Stimulated activated naive B cell treated with anti-CD40 and anti-IgM and Interleukin-4, amounts not matched to agents 10 μg/mL and 1 μg/mL and 100 μg/mL, for 72 hours (primary cell): ENCODE data around the gene TBX20.
A peak's percentile ranks its signal among the peaks of the same experiment; 100 is the strongest.
"Not testable (repeated sequence)": the region's sequence is repeated elsewhere in the genome, so short reads cannot be mapped to it uniquely, and the experiment has no call there.

Experiments
- ATAC-seq, 2 donors: fragments of 150-1000 bp; cut with Tn5 transposase; replicated peaks; 2 replicates each; pipeline ENCODE4 v1.10.0; 2021; ENCODE audit warnings: moderate library complexity in 1 of 2
- DNase-seq: peaks from one replicate; pipeline ENCODE4 v3.0.0; 2021
- H3K27ac Mint-ChIP-seq: one replicate; pipeline ENCODE4 v1.8.0; 2022; ENCODE audit warnings: mild to moderate bottlenecking, mixed read lengths
- H3K27me3 Mint-ChIP-seq, 2 donors: one replicate each; pipeline ENCODE4 v1.8.0; 2022; ENCODE audit warnings: mixed read lengths in 2 of 2
- H3K36me3 Mint-ChIP-seq, 2 donors: one replicate each; pipeline ENCODE4 v1.8.0; 2022; ENCODE audit warnings: mixed read lengths in 2 of 2, mild to moderate bottlenecking in 1 of 2
- H3K4me1 Mint-ChIP-seq, 2 donors: one replicate each; pipeline ENCODE4 v1.8.0; 2022; ENCODE audit warnings: mixed read lengths in 2 of 2, mild to moderate bottlenecking in 1 of 2
- H3K4me3 Mint-ChIP-seq, 2 donors: one replicate each; pipeline ENCODE4 v1.8.0; 2022; ENCODE audit warnings: mild to moderate bottlenecking in 2 of 2, mixed read lengths in 2 of 2, moderate library complexity in 1 of 2
- H3K9me3 Mint-ChIP-seq, 2 donors: one replicate each; pipeline ENCODE4 v1.8.0; 2022; ENCODE audit warnings: mixed read lengths in 2 of 2, mild to moderate bottlenecking in 1 of 2

TBX20 gene

DNA sequence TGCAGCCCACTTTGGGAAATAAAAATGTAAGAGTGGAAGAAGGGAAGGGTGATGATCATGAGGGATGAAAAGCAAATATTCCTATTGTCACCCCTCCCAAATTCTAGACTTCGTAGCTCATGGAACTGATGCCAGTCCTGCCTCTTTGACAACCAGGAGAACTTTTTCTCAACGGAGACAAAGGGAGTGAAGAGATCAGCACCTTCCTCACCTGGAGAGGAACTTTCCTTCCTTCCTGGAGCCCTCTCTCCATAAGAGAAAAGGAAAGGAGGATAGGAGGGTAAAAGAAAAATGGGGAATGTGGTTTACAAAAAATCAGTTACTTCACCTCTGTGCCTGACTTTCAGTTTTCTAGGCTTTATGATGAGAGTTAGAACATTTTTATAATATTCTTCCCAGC lies 3.4 kb downstream of the TBX20 start:
- H3K9me3 Mint-ChIP-seq, result peaks cover 0 to 1% of the 10 kb centered on the region in 2 donors
- no peak overlapping the region for H3K4me3 Mint-ChIP-seq
- peaks cover 51 to 66% of the 10 kb centered on the region in 2 donors for H3K27me3 Mint-ChIP-seq
- H3K27ac Mint-ChIP-seq, result no peak overlapping the region
- peaks cover 0 to 3% of the 10 kb centered on the region in 2 donors for H3K36me3 Mint-ChIP-seq
- peaks cover 4 to 7% of the 10 kb centered on the region in 2 donors for H3K4me1 Mint-ChIP-seq
- ATAC-seq (no peak), DNase-seq (no peak)

DNA sequence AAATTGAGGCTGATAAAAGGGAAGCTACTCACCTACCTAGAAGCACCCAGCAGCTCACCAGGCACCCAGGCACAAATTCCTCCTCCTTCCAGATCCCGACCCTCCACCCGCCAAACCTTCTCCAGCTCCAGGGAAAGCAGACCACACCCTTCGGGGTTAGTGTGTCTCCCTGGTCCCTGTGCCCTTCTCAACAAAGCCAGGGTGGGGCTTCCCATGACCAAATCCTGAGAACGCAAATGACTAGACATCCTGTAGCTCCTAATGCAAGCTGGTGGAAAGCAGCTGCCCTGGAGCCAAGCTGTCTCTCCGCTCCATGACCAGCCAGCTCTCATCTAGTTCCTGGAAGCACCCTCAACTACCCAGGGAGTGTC lies 4.4 kb downstream of the TBX20 start:
- DNase-seq (no peak), ATAC-seq (no peak)
- Mint-ChIP-seq H3K27me3 (peaks cover 49 to 67% of the 10 kb centered on the region in 2 donors), H3K27ac (no peak overlapping the region), H3K9me3 (no peaks in the 10 kb centered on the region), H3K4me1 (peaks cover 4 to 7% of the 10 kb centered on the region in 2 donors), H3K36me3 (peaks cover 0 to 3% of the 10 kb centered on the region in 2 donors), H3K4me3 (no peak overlapping the region)

DNA sequence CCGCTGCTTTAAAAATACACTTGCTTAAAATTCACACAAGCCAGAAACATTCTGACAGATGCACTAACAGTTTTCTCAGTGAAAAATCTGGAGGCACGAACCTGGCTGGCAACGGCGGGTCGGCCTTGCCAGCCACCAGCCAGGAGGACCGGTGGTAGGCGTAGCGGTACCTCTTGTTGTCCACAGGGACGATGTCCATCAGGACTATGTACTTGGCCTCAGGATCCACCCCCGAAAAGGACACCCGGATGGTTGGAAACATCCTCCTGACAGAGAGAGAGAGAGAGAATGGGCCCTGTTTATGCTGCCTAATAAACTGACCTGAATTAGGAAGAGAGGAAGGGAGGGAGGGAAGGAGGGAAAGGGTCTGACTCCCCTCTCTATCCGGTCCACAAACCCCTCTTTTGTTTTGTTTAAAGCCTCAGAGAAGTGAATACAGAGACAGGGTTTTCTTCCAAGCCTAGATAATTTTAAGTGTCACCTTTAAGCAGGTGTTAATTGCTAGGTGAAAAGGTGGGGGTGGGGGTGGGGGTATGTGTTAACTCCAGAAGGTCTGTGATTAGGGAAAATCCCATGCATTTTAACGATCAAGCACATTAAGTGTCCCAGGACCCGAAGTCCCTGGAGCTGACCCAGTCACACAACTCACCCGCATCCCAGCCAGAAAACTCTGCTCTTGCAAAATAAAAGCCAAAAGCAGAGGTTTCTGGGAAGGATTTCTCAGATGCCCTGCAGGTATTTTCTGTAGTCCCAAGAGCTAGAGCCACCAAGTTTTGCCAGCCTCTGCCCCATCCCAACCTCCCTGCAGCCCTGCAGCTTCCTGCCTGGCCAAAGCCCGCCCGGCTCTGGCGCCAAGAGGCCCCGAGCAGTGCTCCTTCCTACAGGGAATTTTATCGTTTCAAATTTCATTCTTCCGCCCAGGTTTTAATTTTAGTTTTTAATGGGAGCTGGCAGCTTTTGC lies 5.0 kb downstream of the TBX20 start:
- no peak for ATAC-seq
- Mint-ChIP-seq H3K4me3 (no peak overlapping the region), H3K27me3 (peaks cover 50 to 66% of the 10 kb centered on the region in 2 donors), H3K36me3 (peaks cover 0 to 3% of the 10 kb centered on the region in 2 donors), H3K27ac (no peak overlapping the region), H3K4me1 (peaks cover 4 to 7% of the 10 kb centered on the region in 2 donors), H3K9me3 (no peaks in the 10 kb centered on the region)
- DNase-seq, result no peak

DNA sequence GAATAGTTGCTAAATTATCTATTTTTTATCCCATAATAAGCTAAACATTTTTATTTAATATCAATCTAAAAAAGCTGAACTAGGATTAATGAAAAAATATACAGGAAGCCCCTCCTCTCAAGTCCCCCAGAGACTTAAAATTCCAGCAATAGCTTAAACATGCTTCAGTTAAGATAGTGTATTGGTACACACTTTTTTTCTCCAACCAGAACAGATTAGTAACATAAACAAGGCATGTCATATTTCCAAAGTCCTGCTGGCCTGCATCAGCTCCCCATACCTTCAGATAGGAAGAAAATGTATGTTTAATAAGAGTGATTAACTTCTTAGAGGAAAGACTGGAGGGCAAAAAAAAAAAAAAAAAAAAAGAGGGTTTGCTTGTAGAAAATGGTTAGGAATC lies 7.1 kb downstream of the TBX20 start:
- H3K9me3 Mint-ChIP-seq, result no peaks in the 10 kb centered on the region
- no peaks in the 10 kb centered on the region for H3K4me1 Mint-ChIP-seq
- no peak for DNase-seq
- ATAC-seq, result no peak
- no peak overlapping the region for H3K27ac Mint-ChIP-seq
- H3K27me3 Mint-ChIP-seq, result peaks cover 35 to 53% of the 10 kb centered on the region in 2 donors
- no peak overlapping the region for H3K4me3 Mint-ChIP-seq
- H3K36me3 Mint-ChIP-seq, result no peaks in the 10 kb centered on the region

DNA sequence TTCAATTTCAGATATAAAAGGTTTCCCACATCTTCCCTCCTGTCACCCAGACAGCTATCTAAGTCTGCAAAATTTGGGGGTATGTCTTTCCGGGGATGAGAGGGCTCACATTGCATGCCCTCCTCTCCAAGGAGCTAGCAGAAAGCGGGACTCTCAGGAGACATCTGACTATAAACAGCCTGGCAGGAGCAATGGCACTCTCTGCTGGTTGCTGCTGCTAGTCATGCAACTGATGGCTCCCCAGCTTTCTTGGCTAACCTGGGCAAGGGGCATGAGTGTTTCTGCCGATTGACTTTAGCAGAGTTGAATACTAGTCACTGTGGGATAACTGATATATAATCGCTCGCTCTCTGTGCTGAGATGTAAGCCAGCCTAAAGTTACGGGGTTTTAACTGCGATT lies 12.0 kb downstream of the TBX20 start:
- no peak for DNase-seq
- H3K27me3 Mint-ChIP-seq, result peaks cover 22% of the 10 kb centered on the region in 2 donors
- no peak overlapping the region for H3K4me3 Mint-ChIP-seq
- H3K4me1 Mint-ChIP-seq, result no peaks in the 10 kb centered on the region
- H3K36me3 Mint-ChIP-seq, result no peaks in the 10 kb centered on the region
- no peak for ATAC-seq
- H3K27ac Mint-ChIP-seq, result no peak overlapping the region
- H3K9me3 Mint-ChIP-seq, result no peaks in the 10 kb centered on the region

DNA sequence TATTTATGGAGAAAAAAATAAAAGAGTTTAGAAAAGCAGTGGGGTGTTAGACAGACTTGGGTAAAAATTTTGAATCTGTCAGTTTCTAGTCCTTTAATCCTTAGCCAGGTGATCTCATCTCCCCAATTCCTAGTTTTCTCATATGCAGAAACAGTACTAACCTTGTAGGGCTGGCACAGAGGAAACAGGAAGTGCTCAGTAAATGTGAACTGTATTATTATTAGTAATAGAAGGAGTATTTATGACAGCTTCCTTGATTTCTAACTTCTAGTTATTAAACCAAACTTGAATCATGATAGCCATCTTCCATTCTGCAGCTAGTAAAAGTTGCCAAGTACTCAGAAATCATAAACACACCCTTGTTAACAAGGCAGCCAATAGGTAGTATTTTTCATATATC lies 12.5 kb downstream of the TBX20 start:
- no peak for ATAC-seq
- Mint-ChIP-seq H3K4me1 (no peaks in the 10 kb centered on the region), H3K4me3 (no peak overlapping the region), H3K27me3 (peaks cover 19% of the 10 kb centered on the region in 2 donors), H3K36me3 (no peaks in the 10 kb centered on the region), H3K9me3 (no peaks in the 10 kb centered on the region), H3K27ac (no peak overlapping the region)
- no peak for DNase-seq

DNA sequence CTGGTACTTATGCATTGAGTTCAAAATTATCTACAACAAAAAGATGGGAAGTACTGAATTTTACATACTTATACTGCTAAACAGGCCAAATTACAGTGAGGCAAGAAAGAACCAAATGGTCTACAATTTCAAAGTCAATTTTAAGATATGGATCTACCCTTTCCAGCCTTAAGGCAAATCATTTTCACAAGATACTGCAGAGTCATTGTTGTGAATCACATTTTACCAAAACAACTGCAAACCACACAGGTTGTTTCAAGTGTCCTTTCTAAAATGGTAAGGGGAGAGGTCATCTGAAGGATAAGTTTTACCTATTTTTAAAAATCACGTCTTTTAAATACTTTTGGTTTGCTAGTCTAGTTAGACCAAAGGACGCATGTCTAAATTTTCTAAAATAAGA lies 12.9 kb downstream of the TBX20 start:
- H3K4me1 Mint-ChIP-seq, result not testable (repeated sequence)
- H3K27me3 Mint-ChIP-seq, result peaks cover 19% of the 10 kb centered on the region in 2 donors

DNA sequence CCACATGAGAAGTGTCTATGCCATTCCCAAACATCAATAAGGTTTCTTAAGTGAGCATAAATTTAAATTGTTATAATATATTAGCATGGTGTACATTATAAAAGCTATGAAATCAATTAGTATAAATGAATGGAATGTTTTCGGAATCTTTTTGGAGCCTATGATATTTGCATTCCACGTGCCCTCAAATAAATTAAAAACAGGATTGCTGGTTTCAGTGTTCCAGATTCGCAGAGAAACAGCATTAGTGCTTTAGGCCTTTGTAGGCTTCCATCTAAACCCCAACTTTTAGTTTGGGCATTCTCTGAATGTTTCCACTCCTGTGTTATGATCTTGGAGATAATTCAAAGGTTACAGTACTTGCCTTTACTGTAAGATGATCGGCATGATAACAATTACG lies 15.4 kb downstream of the TBX20 start:
- not testable (repeated sequence) for DNase-seq, H3K4me3 Mint-ChIP-seq, ATAC-seq, H3K4me1 Mint-ChIP-seq, H3K27ac Mint-ChIP-seq, H3K36me3 Mint-ChIP-seq, H3K9me3 Mint-ChIP-seq
- peaks cover 12 to 15% of the 10 kb centered on the region in 2 donors for H3K27me3 Mint-ChIP-seq

More for the DNA sequence above, 12.9 kb downstream of the TBX20 start:
- H3K9me3 Mint-ChIP-seq, H3K36me3 Mint-ChIP-seq, DNase-seq, ATAC-seq, H3K4me3 Mint-ChIP-seq, H3K27ac Mint-ChIP-seq: not testable (repeated sequence)

DNA sequence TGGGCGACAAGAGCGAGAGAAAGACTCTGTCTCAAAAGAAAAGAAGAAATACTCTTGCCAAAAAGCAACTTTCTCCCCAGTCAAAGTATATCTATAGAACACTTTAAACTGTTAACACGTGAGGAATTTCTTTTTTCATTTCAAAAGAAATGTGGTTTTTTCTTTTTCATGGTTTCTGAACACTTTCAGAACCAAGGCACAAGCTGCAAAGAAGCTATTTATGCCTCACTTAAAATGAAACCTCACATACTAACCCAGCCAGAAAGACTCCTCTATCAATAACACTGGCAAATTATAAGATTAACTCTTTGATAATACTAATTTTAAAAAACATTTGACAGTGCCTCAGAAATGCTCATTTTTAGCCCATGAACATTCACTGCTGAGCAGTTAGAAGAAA lies 20.9 kb downstream of the TBX20 start:
- no peak overlapping the region for H3K27ac Mint-ChIP-seq
- no peaks in the 10 kb centered on the region for H3K36me3 Mint-ChIP-seq

DNA sequence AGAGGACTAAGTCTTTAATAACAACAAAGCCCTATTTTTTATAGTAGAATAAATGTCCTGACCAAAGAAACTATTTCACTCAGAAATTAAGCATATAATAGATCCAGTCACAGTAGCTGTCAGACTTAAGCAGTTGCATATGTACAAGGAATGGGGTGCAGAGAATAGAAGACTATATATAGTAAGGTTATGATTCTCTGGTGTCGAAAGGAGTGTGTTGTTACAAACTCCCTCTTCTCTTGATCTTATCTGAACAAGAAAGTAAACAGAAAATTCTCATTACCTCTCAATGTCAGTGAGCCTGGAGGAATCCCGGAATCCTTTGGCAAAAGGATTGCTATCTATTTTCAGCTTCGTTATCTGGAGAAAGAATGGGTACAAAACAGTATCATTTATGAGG lies 22.7 kb downstream of the TBX20 start:
- not testable (repeated sequence) for H3K27me3 Mint-ChIP-seq, H3K27ac Mint-ChIP-seq, H3K4me3 Mint-ChIP-seq, DNase-seq, H3K9me3 Mint-ChIP-seq, H3K36me3 Mint-ChIP-seq, H3K4me1 Mint-ChIP-seq, ATAC-seq

More for the DNA sequence above, 20.9 kb downstream of the TBX20 start:
- H3K4me1 Mint-ChIP-seq, result peaks cover 2 to 7% of the 10 kb centered on the region in 2 donors
- peaks cover 4 to 6% of the 10 kb centered on the region in 2 donors for H3K27me3 Mint-ChIP-seq
- no peak for DNase-seq
- no peak for ATAC-seq
- no peaks in the 10 kb centered on the region for H3K9me3 Mint-ChIP-seq
- H3K4me3 Mint-ChIP-seq, result no peak overlapping the region

DNA sequence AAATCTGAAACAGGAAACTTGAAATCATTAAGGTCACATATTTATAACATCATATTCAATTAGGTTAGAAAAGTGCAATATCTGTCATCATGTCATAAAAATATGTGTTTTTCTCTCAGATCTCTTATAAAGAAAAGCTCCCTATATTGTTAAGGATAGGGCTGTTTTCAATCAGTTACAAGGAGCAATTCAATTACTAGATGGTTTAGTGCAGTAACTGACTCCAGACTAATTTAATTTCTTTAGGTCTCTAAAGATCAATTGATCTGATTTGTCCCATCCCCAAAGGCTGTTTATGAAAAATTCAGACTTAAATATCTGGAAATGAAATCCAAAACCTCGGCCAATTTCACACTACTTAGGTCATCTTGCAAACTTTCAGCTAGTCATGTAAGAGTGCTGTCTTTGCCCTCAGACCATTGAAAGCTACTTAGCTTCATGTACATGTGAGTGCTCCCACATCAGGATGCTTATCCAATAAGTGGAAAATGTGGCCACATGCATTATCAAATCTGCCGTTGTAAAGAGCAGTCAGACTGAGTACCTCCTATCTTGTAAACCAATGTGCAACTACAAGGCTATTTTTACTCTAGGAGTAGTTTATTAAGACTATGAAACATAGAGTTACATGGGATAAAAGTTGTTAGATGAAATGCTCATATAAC lies 24.7 kb downstream of the TBX20 start:
- H3K27ac Mint-ChIP-seq, H3K9me3 Mint-ChIP-seq, H3K36me3 Mint-ChIP-seq, DNase-seq, ATAC-seq, H3K4me3 Mint-ChIP-seq, H3K27me3 Mint-ChIP-seq, H3K4me1 Mint-ChIP-seq: not testable (repeated sequence)

DNA sequence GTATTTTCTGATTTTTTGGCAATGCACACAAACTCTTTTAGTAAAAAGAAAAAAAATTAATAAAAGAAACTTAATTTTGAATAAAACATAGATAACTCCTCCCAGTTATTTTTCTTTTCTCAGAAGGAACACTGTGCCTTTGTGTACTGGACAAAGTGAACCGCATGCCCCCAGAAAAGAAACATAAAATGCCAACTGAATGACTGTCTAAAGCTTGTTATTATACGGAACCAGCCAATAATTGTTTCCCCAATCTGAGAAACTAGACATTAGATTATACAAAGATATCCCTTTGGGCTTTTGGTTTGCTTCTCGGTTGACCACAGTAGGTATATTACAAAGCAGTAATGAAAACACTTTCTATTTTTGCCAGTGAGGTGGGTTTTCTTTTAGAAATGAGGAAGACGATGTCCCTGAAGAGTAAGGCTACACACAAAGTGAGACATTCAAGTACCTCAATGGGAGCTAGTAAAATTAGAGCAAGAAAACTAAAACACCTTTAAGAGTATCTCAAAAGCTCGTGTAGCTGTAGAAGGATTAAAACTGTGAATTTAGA lies 25.3 kb downstream of the TBX20 start:
- ATAC-seq, result peak; percentile 91 to 95
- not testable (repeated sequence) for H3K36me3 Mint-ChIP-seq, DNase-seq, H3K9me3 Mint-ChIP-seq, H3K27ac Mint-ChIP-seq, H3K4me1 Mint-ChIP-seq, H3K27me3 Mint-ChIP-seq, H3K4me3 Mint-ChIP-seq

DNA sequence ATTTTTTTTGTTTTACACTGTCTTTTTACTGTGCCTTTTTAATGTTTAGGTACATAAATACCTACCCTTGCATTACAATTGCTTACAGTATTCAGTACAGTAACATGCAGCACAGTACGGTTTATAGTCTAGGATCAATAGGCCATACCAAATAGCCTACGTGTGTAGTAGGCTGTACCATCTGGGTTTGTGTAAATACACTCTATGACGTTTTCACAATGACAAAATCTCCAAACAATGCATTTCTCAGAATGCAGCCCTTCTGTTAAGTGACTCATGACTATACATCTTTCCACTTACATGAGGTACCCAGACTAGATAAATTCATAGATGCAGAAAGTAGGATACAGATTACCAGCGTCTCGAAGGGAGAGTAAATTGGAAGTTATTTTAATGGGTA lies 26.5 kb downstream of the TBX20 start:
- not testable (repeated sequence) for H3K9me3 Mint-ChIP-seq, DNase-seq, H3K4me3 Mint-ChIP-seq, H3K4me1 Mint-ChIP-seq, H3K36me3 Mint-ChIP-seq, H3K27ac Mint-ChIP-seq, ATAC-seq
- H3K27me3 Mint-ChIP-seq, result peaks cover 14 to 20% of the 10 kb centered on the region in 2 donors

DNA sequence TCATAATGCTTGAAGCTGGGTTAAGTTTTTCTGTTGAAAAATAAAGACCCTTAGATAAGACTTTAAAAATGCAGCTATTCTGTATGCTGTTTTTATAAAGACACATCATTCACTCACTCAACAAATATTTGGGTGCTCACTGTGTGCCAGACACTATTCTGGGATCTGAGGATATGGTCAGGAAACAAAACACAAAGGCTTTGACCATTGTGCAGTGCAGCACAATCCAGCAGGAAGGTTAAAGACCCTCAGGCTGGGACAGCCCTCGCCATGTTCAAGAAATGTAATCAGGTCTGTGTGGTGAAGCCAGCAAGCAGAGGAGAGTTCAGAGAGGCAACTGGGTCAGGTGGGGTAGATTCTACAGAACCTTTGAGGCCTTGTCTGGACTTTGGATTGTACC lies 31.5 kb downstream of the TBX20 start:
- DNase-seq, H3K36me3 Mint-ChIP-seq, H3K4me1 Mint-ChIP-seq, ATAC-seq, H3K4me3 Mint-ChIP-seq, H3K27ac Mint-ChIP-seq, H3K9me3 Mint-ChIP-seq: not testable (repeated sequence)
- peaks cover 23% of the 10 kb centered on the region in 2 donors for H3K27me3 Mint-ChIP-seq
